Measurements from ENCODE around the gene EGFLAM.

The EGFLAM gene

GRCh38 chr5:38295751-38296150 lies 37.4 kb downstream of the EGFLAM start:
- TF ChIP-seq CTCF (conservative IDR thresholded peaks at IDR 0.05; ENCODE audit: low read depth, low read length), result no peak

GRCh38 chr5:38297830-38298608 lies 39.7 kb downstream of the EGFLAM start:
- no peak for DNase-seq (ENCODE audit: low read depth)
- TF ChIP-seq CTCF (conservative IDR thresholded peaks at IDR 0.05; ENCODE audit: low read depth, low read length), result no peak
- H3K4me3 ChIP-seq (ENCODE audit: low read length), result no peak overlapping the region

More at GRCh38 chr5:38295751-38296150, 37.4 kb downstream of the EGFLAM start:
- H3K4me3 ChIP-seq (ENCODE audit: low read length), result no peak overlapping the region
- DNase-seq (ENCODE audit: low read depth), result no peak

- no peak for TF ChIP-seq CTCF (conservative IDR thresholded peaks at IDR 0.05; ENCODE audit: low read depth, low read length)
- DNase-seq (ENCODE audit: low read depth), result no peak
- no peak overlapping the region for H3K4me3 ChIP-seq (ENCODE audit: low read length)
These were observed 41.2 kb downstream of the EGFLAM start for GRCh38 chr5:38299585-38299984.

- no peak for DNase-seq (ENCODE audit: low read depth)
- TF ChIP-seq CTCF (conservative IDR thresholded peaks at IDR 0.05; ENCODE audit: low read depth, low read length), result no peak
- no peak overlapping the region for H3K4me3 ChIP-seq (ENCODE audit: low read length)
These were observed 46.8 kb downstream of the EGFLAM start for GRCh38 chr5:38305148-38305547.

- no peak overlapping the region for H3K4me3 ChIP-seq (ENCODE audit: low read length)
- no peak for TF ChIP-seq CTCF (conservative IDR thresholded peaks at IDR 0.05; ENCODE audit: low read depth, low read length)
These were observed 49.5 kb downstream of the EGFLAM start for GRCh38 chr5:38307845-38308244.

GRCh38 chr5:38316544-38317224 lies 58.3 kb downstream of the EGFLAM start:
- TF ChIP-seq CTCF (conservative IDR thresholded peaks at IDR 0.05; ENCODE audit: low read depth, low read length), result no peak
- H3K4me3 ChIP-seq (ENCODE audit: low read length), result no peak overlapping the region
- DNase-seq (ENCODE audit: low read depth), result no peak

More at GRCh38 chr5:38307845-38308244, 49.5 kb downstream of the EGFLAM start:
- no peak for DNase-seq (ENCODE audit: low read depth)

GRCh38 chr5:38317868-38318267 lies 59.5 kb downstream of the EGFLAM start:
- no peak for DNase-seq (ENCODE audit: low read depth)
- H3K4me3 ChIP-seq (ENCODE audit: low read length), result no peak overlapping the region
- no peak for TF ChIP-seq CTCF (conservative IDR thresholded peaks at IDR 0.05; ENCODE audit: low read depth, low read length)

Data from retinal pigment epithelial cell (primary cell).